ENCODE measurements around the gene ATP8A1.

The ATP8A1 gene

GRCh38 chr4:42363614-42364013 is 293.3 kb downstream of the ATP8A1 start:
- TF ChIP-seq CTCF (IDR thresholded peaks at IDR 0.05; ENCODE audit: extremely low read depth, insufficient read depth, missing control alignments), result no peak
- DNase-seq (ENCODE audit: low spot score), result no peak
- in situ Hi-C loops (cut with MboI; ENCODE audit: low pct_unique_long_range_greater_than_20kb, low sequenced_read_pairs, unreplicated experiment), result no loop called here

- no peak for TF ChIP-seq CTCF (IDR thresholded peaks at IDR 0.05; ENCODE audit: extremely low read depth, insufficient read depth, missing control alignments)
- no peak for DNase-seq (ENCODE audit: low spot score)
- in situ Hi-C loops (cut with MboI; ENCODE audit: low pct_unique_long_range_greater_than_20kb, low sequenced_read_pairs, unreplicated experiment), result no loop called here
Observed at GRCh38 chr4:42362591-42362990, 294.3 kb downstream of the ATP8A1 start.

GRCh38 chr4:42361456-42361855 is 295.4 kb downstream of the ATP8A1 start:
- no peak for TF ChIP-seq CTCF (IDR thresholded peaks at IDR 0.05; ENCODE audit: extremely low read depth, insufficient read depth, missing control alignments)
- in situ Hi-C loops (cut with MboI; ENCODE audit: low pct_unique_long_range_greater_than_20kb, low sequenced_read_pairs, unreplicated experiment), result no loop called here
- no peak for DNase-seq (ENCODE audit: low spot score)

GRCh38 chr4:42360256-42360669 is 296.6 kb downstream of the ATP8A1 start:
- in situ Hi-C loops (cut with MboI; ENCODE audit: low pct_unique_long_range_greater_than_20kb, low sequenced_read_pairs, unreplicated experiment), result no loop called here
- DNase-seq (ENCODE audit: low spot score), result no peak
- no peak for TF ChIP-seq CTCF (IDR thresholded peaks at IDR 0.05; ENCODE audit: extremely low read depth, insufficient read depth, missing control alignments)

GRCh38 chr4:42359711-42360110 is 297.2 kb downstream of the ATP8A1 start:
- TF ChIP-seq CTCF (IDR thresholded peaks at IDR 0.05; ENCODE audit: extremely low read depth, insufficient read depth, missing control alignments), result no peak
- DNase-seq (ENCODE audit: low spot score), result no peak
- in situ Hi-C loops (cut with MboI; ENCODE audit: low pct_unique_long_range_greater_than_20kb, low sequenced_read_pairs, unreplicated experiment), result no loop called here

All from GM13977 (cell line).